Measurements from ENCODE around the gene SSNA1.

The SSNA1 gene

GRCh38 chr9:137168904-137169856, 19.3 kb upstream of the SSNA1 start:
- TF ChIP-seq CTCF (conservative IDR thresholded peaks at IDR 0.05; ENCODE audit: control insufficient read depth, insufficient read depth, low read depth, low read length) = no peak
- no peak overlapping the region for H3K4me3 ChIP-seq (ENCODE audit: control insufficient read depth, low read depth, low read length)
- DNase-seq (ENCODE audit: low read depth) = peak; percentile 30

- no peak for TF ChIP-seq CTCF (conservative IDR thresholded peaks at IDR 0.05; ENCODE audit: control insufficient read depth, insufficient read depth, low read depth, low read length)
- no peak within 1 kb of the TSS for H3K4me3 ChIP-seq (ENCODE audit: control insufficient read depth, low read depth, low read length)
- DNase-seq (ENCODE audit: low read depth) = no peak
Observed at GRCh38 chr9:137169896-137170358, 18.5 kb upstream of the SSNA1 start, which contains the start of gene LRRC26. Gene LRRC26, minus strand, starts transcription at chr9:137170051. Its CDS starts 108 bp downstream, at chr9:137169943.

- no peak for TF ChIP-seq CTCF (conservative IDR thresholded peaks at IDR 0.05; ENCODE audit: control insufficient read depth, insufficient read depth, low read depth, low read length)
- DNase-seq (ENCODE audit: low read depth) = no peak
- no peak overlapping the region for H3K4me3 ChIP-seq (ENCODE audit: control insufficient read depth, low read depth, low read length)
Observed at GRCh38 chr9:137170486-137171148, 17.9 kb upstream of the SSNA1 start.

GRCh38 chr9:137171149-137171900, 17.2 kb upstream of the SSNA1 start:
- DNase-seq (ENCODE audit: low read depth) = no peak
- no peak for TF ChIP-seq CTCF (conservative IDR thresholded peaks at IDR 0.05; ENCODE audit: control insufficient read depth, insufficient read depth, low read depth, low read length)
- H3K4me3 ChIP-seq (ENCODE audit: control insufficient read depth, low read depth, low read length) = no peak overlapping the region

- DNase-seq (ENCODE audit: low read depth) = no peak
- no peak overlapping the region for H3K4me3 ChIP-seq (ENCODE audit: control insufficient read depth, low read depth, low read length)
- no peak for TF ChIP-seq CTCF (conservative IDR thresholded peaks at IDR 0.05; ENCODE audit: control insufficient read depth, insufficient read depth, low read depth, low read length)
Observed at GRCh38 chr9:137172901-137173795, 15.3 kb upstream of the SSNA1 start.

All from fibroblast of mammary gland (primary cell).